IPS-NIHi7 (cell line): ENCODE data around the gene AKR1A1.

ENCODE experiments used
- DNase-seq: peaks from one replicate; pipeline ENCODE4 v3.0.0; 2012; ENCODE audit warnings: mixed read lengths; ENCODE audit errors: extremely low spot score

The AKR1A1 gene

DNA sequence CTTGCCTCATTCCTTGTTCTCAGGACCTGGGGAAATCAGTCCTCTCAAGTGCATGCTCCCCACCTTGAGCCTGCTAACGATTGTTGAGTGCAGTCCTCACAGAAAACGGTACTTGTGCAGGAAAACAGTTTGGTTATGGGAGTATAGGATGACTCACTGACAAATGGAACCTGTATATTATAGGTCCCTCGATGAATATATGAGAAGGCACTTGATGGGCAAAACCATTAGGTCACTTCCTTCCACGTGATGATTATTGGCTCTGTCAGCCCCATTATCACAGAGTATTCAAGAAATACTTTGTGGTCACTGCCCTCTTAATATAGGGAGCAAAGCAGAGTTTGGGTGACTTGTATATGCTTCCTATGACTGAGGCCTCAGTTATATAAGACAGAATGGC, 67.0 kb downstream of the AKR1A1 start:
- DNase-seq: no peak

DNA sequence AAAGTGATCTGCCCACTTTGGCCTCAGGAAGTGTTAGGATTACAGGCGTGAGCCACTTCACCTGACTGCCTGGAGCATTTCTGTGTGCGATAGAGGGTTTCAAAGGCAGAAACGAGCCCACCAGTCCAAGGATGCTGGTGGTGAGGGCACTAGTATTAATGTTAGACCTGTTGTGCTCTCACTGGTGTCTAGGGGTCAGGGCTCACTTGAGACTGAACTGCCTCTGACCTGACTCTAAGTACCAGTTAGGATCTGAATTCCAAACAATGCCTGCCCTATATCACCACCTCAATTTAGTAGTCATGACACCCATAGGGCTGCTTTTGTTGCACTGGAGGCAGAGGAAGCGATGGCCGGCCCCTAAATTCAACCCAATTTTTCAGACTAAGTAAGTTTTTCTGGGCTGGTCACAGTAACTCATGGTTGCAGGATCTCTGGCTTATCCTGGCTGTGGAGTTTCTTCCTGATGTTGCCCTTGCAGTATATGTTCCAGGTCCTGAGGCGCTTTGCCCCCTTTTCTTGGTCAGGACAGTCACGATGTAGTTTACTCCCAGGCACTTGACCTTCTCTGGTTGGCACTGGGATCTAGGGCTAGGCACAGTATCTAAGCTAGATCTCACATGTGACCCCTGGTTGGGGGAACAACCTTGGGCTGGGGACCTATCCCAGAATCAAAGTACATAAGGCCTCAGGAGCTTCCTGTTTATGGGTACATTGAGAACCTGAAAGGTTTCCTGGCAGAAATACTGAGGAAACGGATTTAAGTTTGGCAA, 68.7 kb downstream of the AKR1A1 start:
- peak; percentile 30 for DNase-seq
